Activated naive CD4-positive, alpha-beta T cell (primary cell): ENCODE data around the gene AGAP1.

Experiments used
- DNase-seq, 4 experiments: peaks; one replicate each; lab custom pipeline; 2025; lab: John Stamatoyannopoulos, UW

Gene AGAP1

GRCh38 chr2:235710933-235711332 is 217.1 kb downstream of the AGAP1 start:
- no peak for DNase-seq

- DNase-seq: no peak
These were observed 217.7 kb downstream of the AGAP1 start for GRCh38 chr2:235711527-235711926.

GRCh38 chr2:235712176-235712575 is 218.3 kb downstream of the AGAP1 start:
- no peak for DNase-seq

GRCh38 chr2:235713189-235713588 is 219.3 kb downstream of the AGAP1 start:
- no peak for DNase-seq

- no peak for DNase-seq
These were observed 221.8 kb downstream of the AGAP1 start for GRCh38 chr2:235715601-235716000.

GRCh38 chr2:235716875-235717496 is 223.1 kb downstream of the AGAP1 start:
- DNase-seq: no peak

- no peak for DNase-seq
These were observed 225.5 kb downstream of the AGAP1 start for GRCh38 chr2:235719146-235719942.

- no peak for DNase-seq
These were observed 227.8 kb downstream of the AGAP1 start for GRCh38 chr2:235721625-235722024.

- DNase-seq: no peak
These were observed 229.0 kb downstream of the AGAP1 start for GRCh38 chr2:235722869-235723268.

- no peak for DNase-seq
These were observed 229.5 kb downstream of the AGAP1 start for GRCh38 chr2:235723371-235723770.

GRCh38 chr2:235723811-235724465 is 230.1 kb downstream of the AGAP1 start:
- no peak for DNase-seq

GRCh38 chr2:235725016-235725489 is 231.2 kb downstream of the AGAP1 start:
- no peak for DNase-seq

GRCh38 chr2:235725841-235726240 is 232.0 kb downstream of the AGAP1 start:
- no peak for DNase-seq

GRCh38 chr2:235726554-235726953 is 232.7 kb downstream of the AGAP1 start:
- DNase-seq: no peak

GRCh38 chr2:235727174-235727573 is 233.3 kb downstream of the AGAP1 start:
- no peak for DNase-seq

- DNase-seq: no peak
These were observed 234.3 kb downstream of the AGAP1 start for GRCh38 chr2:235727891-235728799.

GRCh38 chr2:235728800-235729556 is 235.1 kb downstream of the AGAP1 start:
- DNase-seq: no peak

- no peak for DNase-seq
These were observed 235.7 kb downstream of the AGAP1 start for GRCh38 chr2:235729557-235729947.

- no peak for DNase-seq
These were observed 236.3 kb downstream of the AGAP1 start for GRCh38 chr2:235730115-235730514.

- no peak for DNase-seq
These were observed 239.9 kb downstream of the AGAP1 start for GRCh38 chr2:235733761-235734160.

GRCh38 chr2:235734168-235734567 is 240.3 kb downstream of the AGAP1 start:
- DNase-seq: no peak
